Ramos (cell line): ENCODE measurements around the gene NSMCE1.
"Not testable (repeated sequence)": the region's sequence is repeated elsewhere in the genome, so short reads cannot be mapped to it uniquely, and the experiment has no call there.

Experiments used
- in situ Hi-C: fragments of 300-500 bp; cut with MboI; formaldehyde crosslinking; loops from one replicate; pipeline ENCODE4 v1.14.3; 2022; ENCODE audit warnings: low sequenced_read_pairs; ENCODE audit not compliant: unreplicated experiment

The NSMCE1 gene

DNA sequence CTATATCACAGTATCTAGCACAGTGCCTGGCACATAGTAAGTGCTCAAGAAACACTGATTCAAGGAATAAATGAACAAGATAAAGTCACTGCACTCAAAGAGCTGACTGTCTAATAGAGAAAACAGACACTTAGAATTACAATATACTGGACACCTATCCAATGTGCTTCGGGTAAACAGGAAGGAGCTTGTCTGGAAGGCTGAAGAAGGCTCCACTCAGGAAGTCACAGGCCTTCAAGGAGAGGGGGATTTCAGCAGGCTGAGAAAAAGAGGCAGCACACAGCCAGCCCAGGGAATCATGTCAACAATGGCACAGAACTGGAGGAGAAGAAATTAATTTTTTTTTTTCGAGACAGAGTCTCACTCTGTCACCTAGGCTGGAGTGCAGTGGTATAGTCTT lies 35.5 kb upstream of the NSMCE1 start:
- in situ Hi-C loops = no loop called here

DNA sequence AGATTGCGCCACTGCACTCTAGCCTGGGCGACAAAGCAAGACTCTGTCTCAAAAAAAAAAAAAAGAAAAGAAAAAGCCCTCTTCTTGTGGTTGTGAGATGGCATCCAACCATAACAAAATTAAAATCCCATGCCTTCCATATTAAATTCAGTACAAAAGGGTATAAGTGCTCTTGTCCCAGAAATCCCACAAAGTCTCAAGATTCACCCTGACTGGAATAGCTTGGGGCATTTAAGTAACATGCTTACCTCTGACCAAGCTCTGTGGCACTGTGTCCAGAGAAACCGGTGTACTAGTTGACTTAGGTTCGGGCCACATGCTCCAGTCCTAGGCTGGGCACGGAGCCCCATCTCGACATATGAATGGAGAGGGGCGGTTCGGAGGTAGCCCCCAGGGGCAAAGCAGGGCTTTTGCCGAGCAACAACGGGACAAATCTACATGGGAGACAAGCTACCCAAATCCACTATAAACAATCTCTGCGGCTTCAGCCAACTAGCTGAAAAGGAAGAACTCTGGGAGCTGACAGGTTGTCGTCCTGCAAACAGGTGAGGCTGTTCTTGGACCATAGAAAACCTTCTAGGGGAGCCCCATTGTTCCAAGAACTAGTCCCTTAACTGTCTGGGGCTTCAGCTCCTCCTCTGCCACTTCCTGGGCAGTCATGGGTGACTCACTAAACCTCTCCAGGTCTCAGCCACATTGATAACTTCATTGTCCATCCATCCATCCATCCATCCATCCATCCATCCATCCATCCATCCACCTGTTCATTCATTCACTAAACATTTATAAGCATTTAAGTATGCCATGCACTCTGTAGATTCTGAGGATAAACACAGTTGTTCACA lies 34.9 kb upstream of the NSMCE1 start:
- in situ Hi-C loops = no loop called here

DNA sequence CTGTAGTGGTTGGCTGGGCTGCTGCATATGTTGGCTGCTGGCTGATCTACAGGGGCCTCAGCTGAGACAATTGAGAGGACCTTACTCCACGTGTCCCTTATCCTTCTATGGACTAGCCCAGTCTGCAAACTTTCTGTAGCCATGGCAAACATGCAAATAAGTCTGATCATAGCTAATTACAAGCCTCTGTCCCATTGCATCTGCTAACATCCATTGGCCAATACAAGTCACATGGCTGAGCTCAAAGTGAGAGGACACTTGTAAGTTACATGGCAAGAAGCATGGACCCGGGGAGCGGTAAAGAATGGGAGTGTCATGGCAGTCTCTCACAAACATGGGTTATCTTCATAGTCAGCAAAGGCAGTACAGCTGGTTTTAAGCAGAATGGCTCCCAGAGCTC lies 33.6 kb upstream of the NSMCE1 start:
- in situ Hi-C loops = no loop called here

DNA sequence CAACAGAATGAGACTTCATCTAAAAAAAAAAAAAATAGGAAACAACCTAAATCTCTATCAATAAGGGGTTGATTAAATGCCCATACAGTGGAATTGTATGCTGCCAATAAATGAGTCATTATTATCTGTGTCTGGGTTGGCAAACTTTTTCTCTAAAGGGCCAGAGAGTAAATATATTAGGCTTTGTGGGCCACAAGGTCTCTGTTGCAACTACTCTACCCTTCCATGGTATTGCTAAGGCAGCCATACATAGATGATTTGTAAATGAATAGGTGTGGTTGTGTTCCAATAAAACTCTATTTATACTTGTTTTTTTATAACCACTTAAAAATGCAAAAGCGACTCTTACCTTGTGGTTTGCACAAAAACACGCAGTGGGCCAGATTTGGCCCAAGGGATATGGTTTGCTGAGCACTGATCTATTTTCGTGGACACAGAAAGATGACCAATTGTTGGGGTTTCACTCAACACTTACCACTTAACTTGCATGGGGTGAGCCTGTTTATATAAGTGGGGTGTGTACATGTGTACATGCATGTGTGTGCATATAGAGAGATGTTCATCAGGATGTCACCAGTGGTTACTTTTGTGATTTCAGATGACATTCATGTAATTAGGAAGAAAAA lies 32.8 kb upstream of the NSMCE1 start:
- in situ Hi-C loops = no loop called here

DNA sequence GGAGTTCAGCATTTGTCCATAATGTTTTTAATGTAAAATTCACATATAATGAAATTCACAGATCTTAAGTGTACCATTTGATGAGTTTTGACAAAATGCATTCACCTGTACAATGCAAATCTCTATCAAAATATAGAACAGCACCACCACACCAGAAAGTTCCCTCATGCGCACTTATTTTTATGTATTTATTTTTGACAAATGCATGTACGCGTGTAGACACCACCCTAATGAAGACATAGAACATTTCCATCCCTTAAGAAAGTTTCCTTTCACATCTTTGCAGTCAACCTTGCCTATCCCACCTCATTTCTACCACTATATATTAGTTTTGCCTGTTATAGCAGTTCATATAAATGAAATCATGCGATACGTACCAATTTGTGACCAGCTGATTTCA lies 29.6 kb upstream of the NSMCE1 start:
- in situ Hi-C loops = no loop called here

DNA sequence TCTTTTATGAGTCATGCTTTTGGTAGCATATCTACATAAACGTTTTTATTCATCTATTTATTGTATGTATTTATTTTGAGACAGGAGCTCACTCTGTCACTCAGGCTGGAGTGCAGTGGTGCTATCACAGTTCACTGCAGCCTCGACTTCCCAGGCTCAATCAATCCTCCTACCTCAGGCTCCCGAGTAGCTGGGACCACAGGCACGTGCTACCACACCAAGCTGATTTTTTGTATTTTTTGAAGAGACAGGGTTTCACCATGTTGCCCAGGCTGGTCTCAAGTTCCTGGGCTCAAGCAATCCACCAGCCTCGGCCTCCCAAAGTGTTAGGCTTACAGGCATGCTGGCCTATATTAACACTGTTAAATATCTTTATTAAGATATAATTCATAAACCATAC lies 24.8 kb upstream of the NSMCE1 start:
- in situ Hi-C loops = no loop called here

DNA sequence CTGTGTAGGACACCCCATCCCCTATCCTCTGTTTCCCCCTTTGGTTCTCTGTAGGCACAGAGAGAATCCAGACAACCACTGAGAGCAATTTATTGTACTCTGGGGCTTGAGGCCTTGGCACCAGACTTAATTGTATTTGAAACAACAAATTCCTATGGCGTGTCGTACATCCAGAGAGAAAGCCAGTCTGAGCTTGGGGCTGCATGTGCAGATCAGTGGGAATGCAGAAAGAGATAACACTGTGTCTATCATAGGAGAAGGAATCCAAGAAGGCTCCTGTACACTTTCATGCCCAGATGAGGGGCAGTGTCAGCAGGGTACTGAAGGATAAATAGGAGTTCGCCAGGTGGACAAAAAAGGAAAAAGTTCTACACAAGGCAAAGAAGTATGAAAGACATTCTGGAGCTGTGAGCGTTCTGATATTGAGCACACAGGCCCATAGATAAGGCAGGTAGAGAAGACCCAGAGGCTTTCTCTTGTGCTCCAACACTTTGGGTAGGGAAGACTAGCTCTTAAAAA lies 23.2 kb upstream of the NSMCE1 start:
- in situ Hi-C loops = no loop called here

DNA sequence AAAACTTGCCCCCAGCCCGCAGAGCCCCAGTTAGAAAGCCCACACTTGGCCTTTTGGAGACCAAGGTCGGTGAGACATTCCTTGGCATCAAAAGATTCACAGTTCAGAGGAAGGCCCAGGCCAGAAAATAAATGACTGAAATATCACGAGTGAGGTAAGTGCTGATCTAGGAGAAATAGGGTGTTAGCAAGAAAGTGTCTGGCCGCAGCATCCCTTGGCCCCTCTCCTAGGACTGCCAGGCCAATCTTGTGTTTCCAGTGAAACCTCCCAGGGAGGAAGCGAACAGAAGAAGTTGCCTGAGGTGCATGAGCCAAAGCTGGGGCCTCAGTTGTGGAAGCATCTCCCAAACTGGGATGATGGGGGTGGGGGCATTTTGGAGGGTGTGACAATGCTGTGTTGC lies 22.5 kb upstream of the NSMCE1 start:
- in situ Hi-C loops = no loop called here

DNA sequence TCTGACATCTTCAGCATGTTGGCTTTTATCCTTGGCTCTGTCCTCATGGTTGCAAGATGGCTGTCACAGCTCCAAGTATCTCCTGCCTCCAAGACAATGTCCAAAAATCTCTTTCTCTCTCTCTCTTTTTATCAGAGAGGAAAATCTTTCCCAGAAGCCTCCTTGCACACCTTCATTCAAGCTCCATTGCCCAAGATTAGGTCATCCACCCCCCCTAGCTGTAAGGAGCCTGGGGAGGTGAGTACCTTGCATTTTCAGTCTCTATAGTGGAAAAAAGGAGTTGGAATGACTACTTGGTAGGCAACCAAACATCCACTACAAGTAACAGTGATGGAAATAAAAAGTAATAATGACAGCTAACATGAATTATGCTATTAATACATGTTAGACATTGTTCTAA lies 22.0 kb upstream of the NSMCE1 start:
- in situ Hi-C loops = no loop called here

DNA sequence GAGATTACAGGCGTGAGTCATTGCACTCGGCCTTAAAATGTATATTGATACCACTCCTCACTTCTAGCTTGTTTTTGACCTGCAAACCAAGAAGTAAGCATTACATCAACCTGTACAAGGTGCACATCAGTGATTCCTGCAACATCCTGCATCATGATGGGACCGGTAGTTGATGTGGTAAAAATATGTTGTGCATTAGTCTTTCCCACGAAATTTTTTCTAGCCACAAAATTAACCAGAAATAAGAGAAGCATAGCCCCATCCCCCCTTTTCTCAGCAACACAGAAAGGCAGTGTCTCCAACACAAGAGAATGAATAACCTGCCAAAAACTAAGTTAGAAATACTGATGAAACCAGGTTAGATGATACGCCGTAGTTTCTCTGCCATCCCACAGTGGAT lies 21.1 kb upstream of the NSMCE1 start:
- in situ Hi-C loops = no loop called here

DNA sequence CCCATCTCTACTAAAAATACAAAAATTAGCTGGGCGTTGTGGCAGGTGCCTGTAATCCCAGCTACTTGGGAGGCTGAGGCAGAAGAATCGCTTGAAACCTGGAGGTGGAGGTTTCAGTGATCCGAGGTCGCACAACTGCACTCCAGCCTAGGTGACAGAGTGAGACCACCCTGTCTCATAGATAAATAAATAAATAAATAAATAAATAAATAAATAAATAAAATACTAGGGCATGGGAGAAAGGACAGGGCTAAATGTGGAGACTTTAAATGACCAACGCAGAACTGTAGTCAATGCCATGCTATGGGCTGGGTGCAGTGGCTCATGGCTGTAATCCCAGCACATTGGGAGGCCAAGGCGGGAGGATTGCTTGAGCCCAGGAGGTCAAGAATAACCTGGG lies 19.7 kb upstream of the NSMCE1 start:
- in situ Hi-C loops = not testable (repeated sequence)

DNA sequence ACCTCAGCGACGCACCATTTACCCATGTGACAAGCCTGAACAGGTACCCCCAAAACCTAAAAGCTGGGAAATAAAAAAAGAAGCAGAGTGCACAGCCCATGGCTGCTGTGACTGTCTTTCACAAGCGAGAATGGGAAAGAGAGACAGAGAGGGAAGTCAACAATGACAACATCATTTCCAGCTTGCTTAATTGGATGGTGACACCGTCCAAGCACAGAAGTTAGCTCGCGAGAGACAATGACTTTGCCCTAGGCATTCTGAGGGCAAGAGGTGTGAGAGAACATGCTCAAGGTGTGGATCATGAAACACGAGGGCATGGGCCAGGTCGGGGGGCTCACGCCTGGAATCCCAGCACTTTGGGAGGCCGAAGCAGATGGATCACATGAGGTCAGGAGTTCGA lies 19.3 kb upstream of the NSMCE1 start:
- in situ Hi-C loops = no loop called here

DNA sequence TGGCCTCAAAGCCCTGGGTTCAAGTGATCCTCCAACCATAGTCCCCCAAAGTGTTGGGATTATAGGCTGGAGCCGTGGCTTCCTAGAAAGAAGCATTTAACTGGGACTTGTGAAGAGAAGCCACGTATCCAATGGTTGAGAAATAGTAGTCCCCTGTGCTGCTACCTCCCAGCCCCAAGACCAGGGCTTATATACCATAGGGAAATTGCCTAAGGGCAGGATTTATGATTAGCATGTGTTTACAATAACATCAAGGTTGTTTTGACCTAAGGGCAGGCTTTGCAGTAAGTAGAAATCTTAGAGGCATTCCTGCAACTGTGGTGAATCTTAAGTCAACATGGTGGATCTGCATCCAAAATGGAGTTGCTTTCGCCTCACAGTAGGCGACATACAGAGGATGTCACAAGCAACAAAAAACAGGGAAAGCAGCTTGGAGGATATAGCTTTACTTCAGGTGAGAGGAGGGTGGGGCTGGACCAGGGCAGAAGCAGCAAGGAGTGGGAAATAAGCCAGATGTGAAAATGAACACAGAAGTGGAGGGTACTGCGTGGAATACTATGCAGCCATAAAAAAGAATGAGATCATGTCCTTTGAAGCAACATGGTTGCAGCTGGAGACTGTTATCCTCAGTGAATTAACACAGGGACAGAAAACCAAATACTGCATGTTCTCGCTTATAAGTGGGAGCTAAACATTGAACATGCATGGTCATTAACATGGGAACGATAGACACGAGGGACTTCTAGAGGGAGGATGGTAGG lies 18.7 kb upstream of the NSMCE1 start:
- in situ Hi-C loops = no loop called here

DNA sequence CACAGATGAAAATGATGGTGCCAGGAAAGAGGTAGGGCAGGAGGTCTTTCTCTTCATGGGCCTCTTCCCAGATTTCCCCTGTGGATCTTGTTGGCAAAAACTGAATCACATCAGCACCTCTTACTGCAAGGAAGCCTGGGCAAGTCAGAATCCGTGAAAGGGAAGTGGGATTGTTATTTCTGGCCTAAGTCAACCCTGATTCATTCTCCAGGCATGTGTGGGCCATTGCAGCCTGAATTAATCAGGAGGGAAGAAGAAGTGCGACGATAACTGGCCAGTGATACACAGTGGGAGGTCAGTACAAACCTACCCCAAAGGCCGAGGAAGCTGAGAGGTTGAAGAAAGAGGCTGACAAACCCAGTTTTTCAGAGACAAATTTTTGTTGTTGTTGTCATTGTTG lies 17.9 kb upstream of the NSMCE1 start:
- in situ Hi-C loops = no loop called here

DNA sequence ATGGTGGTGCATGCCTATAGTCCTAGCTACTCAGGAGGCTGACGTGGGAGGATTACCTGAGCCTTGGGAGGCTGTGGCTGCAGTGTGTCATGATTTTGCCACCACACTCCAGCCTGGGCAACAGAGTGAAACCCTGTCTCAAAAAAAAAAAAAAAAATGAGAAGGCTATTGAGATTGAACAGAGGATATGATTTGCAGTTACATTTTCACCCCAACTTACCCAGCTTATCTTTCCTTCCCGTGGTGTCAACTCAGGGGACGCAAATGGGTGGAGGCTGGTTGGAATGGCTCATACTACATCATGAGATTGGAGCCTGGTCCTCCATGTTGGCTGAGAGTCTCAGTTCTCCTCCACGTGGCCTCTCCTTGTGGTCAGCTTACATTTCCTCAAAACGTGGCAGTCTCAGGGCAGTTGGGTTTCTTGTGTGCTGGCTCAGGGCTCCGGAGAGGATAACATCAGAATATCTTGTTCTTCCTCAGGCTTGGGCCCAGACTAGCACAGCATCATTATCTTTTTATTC lies 17.2 kb upstream of the NSMCE1 start:
- in situ Hi-C loops = no loop called here

DNA sequence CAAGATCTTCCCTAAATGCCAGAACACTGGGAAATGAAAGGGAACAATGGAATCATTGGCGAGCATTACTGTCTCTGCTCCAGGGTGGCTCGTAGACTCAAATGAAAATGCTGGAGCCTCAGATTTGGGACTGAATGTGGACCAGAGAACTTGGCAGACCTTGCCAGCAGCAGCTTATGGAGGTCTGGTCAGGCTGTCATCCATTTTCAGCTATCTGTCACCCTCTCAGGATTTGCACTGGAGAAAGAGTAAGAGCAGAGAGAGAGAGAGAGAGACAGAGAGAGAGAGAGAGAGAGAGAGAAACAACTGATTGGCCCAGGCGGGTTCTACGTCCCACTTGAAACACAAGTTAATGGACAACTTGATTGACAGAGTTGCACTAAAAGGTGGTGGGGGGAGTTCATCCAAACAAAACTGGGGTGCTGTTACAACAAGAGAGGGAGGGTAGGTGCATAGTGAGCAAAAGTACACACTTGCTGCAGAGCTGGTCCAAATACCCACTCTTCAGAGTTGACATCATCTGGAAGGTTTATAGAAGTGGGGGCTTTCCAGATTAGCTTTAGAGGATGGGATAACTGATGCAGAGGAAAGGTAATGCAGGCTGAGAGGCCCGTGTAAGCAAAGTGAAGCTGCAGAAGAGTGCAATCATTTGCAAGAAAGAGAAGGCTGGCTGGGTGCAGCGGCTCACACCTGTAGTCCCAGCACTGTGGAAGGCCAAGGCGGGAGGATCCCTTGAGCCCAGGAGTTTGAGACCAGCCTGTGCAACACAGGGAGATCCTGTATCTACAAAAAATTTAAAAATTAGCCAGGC lies 16.5 kb upstream of the NSMCE1 start:
- in situ Hi-C loops = no loop called here

DNA sequence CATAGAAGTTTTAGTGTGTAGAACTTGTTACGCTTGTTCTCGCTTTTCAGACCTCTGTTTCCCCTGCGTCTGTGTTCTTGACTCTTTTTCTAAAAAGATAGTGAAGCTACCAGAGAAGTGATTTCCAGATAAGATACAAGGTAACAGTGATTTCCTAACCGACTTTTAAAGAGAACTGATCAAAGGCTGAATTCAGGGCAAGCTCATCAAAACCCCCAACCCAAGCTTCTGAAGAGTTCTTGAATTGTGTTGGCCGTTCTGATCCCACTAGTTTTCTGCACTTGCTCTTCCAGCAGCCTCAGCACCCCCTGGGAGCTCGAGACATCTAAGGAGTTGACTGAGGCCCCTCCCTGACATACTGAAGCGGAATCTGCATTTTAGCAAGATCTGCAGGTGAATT lies 12.7 kb upstream of the NSMCE1 start:
- in situ Hi-C loops = no loop called here

DNA sequence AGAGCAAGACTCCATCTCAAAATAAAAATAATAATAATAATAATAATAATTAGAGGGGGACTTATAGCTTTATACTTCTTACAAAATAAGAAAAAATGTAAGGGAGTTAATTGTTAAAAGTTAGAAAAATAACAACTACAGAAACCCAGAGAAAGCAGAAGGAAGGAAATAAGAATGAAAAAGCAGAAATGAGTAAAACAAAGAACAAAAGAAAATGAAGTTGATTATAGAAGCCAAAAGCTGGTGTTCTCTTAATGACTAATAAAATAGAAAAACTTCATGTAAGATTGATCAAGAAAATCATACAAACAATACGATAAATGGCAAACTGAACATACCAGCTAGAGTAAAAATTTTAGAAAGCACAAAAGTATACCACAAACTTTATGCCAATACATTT lies 6.8 kb upstream of the NSMCE1 start:
- in situ Hi-C loops = no loop called here

DNA sequence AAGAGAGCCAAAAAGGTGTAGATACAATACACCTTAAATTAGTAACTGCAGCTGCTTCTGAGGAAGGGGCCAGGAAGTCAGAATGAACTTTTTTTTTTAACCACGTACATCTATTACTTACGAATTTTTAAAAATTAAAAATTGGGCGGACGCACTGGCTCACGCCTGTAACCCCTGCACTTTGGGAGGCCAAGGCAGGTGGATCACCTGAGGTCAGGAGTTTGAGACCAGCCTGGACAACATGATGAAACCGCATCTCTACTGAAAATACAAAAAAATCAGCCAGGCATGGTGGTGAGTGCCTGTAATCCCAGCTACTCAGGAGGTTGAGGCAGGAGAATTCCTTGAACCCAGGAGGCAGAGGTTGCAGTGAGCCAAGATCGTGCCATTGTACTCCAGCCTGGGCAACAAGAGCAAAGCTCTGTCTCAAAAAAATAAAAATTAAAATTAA lies 5.9 kb upstream of the NSMCE1 start:
- in situ Hi-C loops = not testable (repeated sequence)
